Calu3 (cell line): ENCODE measurements around the gene DAGLA. TPM values are rescaled to one million over a fixed set of nuclear protein-coding genes. Genes with fewer than 3 reads are reported as not detected.

ENCODE experiments used
- BruUV-seq: library from RNA; stranded (reverse); fragments of 400-500 nt; replicated peaks from 2 replicates; lab custom pipeline; 2021; lab: Mats Ljungman, UMichigan
- CTCF ChIA-PET: fragments of 300-600 bp; sonication (Branson Sonifier 250); formaldehyde crosslinking; loops from one replicate; lab custom pipeline; 2022; ENCODE audit warnings: antibody characterized with exemption; lab: Charles Lee
- DNase-seq: peaks from one replicate; pipeline ENCODE4 v3.0.0; 2022
- H3K27ac Mint-ChIP-seq: one replicate; pipeline ENCODE4 v1.8.0; 2022; ENCODE audit warnings: mixed read lengths; ENCODE audit not compliant: unreplicated experiment
- H3K27me3 Mint-ChIP-seq: one replicate; pipeline ENCODE4 v1.8.0; 2022; ENCODE audit warnings: mixed read lengths; ENCODE audit not compliant: unreplicated experiment
- H3K36me3 Mint-ChIP-seq: one replicate; pipeline ENCODE4 v1.8.0; 2022; ENCODE audit warnings: mild to moderate bottlenecking, moderate library complexity, mixed read lengths; ENCODE audit not compliant: insufficient read depth, unreplicated experiment
- H3K4me1 Mint-ChIP-seq: one replicate; pipeline ENCODE4 v1.8.0; 2022; ENCODE audit warnings: mild to moderate bottlenecking, low read depth, mixed read lengths; ENCODE audit not compliant: unreplicated experiment
- H3K4me3 Mint-ChIP-seq: one replicate; pipeline ENCODE4 v1.8.0; 2022; ENCODE audit warnings: mild to moderate bottlenecking, low read depth, moderate library complexity, mixed read lengths; ENCODE audit not compliant: unreplicated experiment
- H3K9me3 Mint-ChIP-seq: one replicate; pipeline ENCODE4 v1.8.0; 2022; ENCODE audit warnings: low read depth, mixed read lengths; ENCODE audit not compliant: unreplicated experiment
- intact Hi-C: fragments of 100-400 bp; cut with micrococcal nuclease; formaldehyde crosslinking; loops from one replicate; pipeline ENCODE4 v1.10.0; 2022; ENCODE audit not compliant: unreplicated experiment
- total RNA-seq: library from RNA; stranded (reverse); gene quantifications from 2 replicates; pipeline ENCODE4 v1.2.3, GENCODE V29; 2022
- TF ChIP-seq, protein P1 (sequence below): fragments of 200-600 bp; IDR thresholded peaks from one replicate; pipeline ENCODE4 v1.8.0; 2022; ENCODE audit warnings: antibody characterized with exemption; ENCODE audit not compliant: unreplicated experiment

DAGLA gene
- total RNA-seq, 1 experiment from 2014 or later, result 7.5 TPM

DNA sequence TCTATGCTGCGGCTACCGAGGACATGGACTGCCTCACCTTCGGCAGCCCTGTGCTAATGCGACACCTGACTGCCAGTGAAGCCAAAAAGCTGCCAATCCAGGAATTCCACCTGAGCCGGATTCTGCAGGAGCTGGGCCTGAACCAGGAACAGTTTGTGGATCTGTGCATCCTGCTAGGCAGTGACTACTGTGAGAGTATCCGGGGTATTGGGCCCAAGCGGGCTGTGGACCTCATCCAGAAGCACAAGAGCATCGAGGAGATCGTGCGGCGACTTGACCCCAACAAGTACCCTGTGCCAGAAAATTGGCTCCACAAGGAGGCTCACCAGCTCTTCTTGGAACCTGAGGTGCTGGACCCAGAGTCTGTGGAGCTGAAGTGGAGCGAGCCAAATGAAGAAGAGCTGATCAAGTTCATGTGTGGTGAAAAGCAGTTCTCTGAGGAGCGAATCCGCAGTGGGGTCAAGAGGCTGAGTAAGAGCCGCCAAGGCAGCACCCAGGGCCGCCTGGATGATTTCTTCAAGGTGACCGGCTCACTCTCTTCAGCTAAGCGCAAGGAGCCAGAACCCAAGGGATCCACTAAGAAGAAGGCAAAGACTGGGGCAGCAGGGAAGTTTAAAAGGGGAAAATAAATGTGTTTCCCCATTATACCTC, 115.8 kb downstream of the DAGLA start:
- TF ChIP-seq, protein P1, sequence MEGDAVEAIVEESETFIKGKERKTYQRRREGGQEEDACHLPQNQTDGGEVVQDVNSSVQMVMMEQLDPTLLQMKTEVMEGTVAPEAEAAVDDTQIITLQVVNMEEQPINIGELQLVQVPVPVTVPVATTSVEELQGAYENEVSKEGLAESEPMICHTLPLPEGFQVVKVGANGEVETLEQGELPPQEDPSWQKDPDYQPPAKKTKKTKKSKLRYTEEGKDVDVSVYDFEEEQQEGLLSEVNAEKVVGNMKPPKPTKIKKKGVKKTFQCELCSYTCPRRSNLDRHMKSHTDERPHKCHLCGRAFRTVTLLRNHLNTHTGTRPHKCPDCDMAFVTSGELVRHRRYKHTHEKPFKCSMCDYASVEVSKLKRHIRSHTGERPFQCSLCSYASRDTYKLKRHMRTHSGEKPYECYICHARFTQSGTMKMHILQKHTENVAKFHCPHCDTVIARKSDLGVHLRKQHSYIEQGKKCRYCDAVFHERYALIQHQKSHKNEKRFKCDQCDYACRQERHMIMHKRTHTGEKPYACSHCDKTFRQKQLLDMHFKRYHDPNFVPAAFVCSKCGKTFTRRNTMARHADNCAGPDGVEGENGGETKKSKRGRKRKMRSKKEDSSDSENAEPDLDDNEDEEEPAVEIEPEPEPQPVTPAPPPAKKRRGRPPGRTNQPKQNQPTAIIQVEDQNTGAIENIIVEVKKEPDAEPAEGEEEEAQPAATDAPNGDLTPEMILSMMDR, result no peak
- Mint-ChIP-seq H3K9me3 (no peaks in the 10 kb centered on the region), H3K27ac (no peak overlapping the region), H3K36me3 (peaks cover 81% of the 10 kb centered on the region), H3K4me1 (peaks cover 25% of the 10 kb centered on the region), H3K27me3 (no peaks in the 10 kb centered on the region), H3K4me3 (no peak overlapping the region)
- CTCF ChIA-PET, result interaction anchor here (1.0 to 3.9 kb wide), 5 partner anchors 108 to 286 kb away, joined by 4 to 32 read pairs (median 6); no protein-coding TSS in a partner anchor
- no TSS peak for BruUV-seq
- DNase-seq, result no peak
- intact Hi-C loops, result loop anchor here (10.0 kb wide), 2 partner anchors 99 to 149 kb away; partner anchors contain the start of gene FADS3

Other genes with a start within 250 kb of the DAGLA start
- gene LRRC10B, start 171.6 kb upstream of the DAGLA start, total RNA-seq, result not detected in 2 replicates
- gene SYT7, start 99.3 kb upstream of the DAGLA start, total RNA-seq, result 4.4 and 6.3 TPM in 2 replicates
- 91.4 and 139 TPM in 2 replicates for gene MYRF, start 72.2 kb downstream of the DAGLA start, total RNA-seq
- gene TMEM258, start 112.2 kb downstream of the DAGLA start, total RNA-seq, result 140 and 146 TPM in 2 replicates
- gene FEN1, start 112.5 kb downstream of the DAGLA start, total RNA-seq, result 72.4 TPM in 2 replicates
- 55.6 and 74.1 TPM in 2 replicates for gene FADS1, start 136.6 kb downstream of the DAGLA start, total RNA-seq
- 8.5 and 19.2 TPM in 2 replicates for gene FADS2, start 147.9 kb downstream of the DAGLA start, total RNA-seq
- 19.7 and 20.5 TPM in 2 replicates for gene FADS3, start 211.2 kb downstream of the DAGLA start, total RNA-seq
- 0.76 and 2.4 TPM in 2 replicates for gene RAB3IL1, start 237.2 kb downstream of the DAGLA start, total RNA-seq